ENCODE measurements around the gene BLOC1S3. TPM values are rescaled to one million over a fixed set of nuclear protein-coding genes. Genes with fewer than 3 reads are reported as not detected.
A peak's percentile ranks its signal among the peaks of the same experiment; 100 is the strongest.

Gene BLOC1S3
- total RNA-seq, 2 donors from 2014 or later = 5.0 to 5.6 TPM

- TF ChIP-seq CTCF (IDR thresholded peaks at IDR 0.05) = no peak
- DNase-seq (ENCODE audit: low spot score) = no peak
- H3K36me3 ChIP-seq = peaks cover 16% of the 10 kb centered on the region
Measured at GRCh38 chr19:45149129-45149528, 29.5 kb upstream of the BLOC1S3 start.

GRCh38 chr19:45150180-45150579, 28.4 kb upstream of the BLOC1S3 start:
- Histone ChIP-seq H3K36me3 (peaks cover 9% of the 10 kb centered on the region), H3K4me3 (no peak overlapping the region), H3K27ac (no peak overlapping the region), H3K4me1 (peaks cover 0 to 32% of the 10 kb centered on the region in 2 donors), H3K9me3 (no peaks in the 10 kb centered on the region), H3K27me3 (peaks cover 0 to 11% of the 10 kb centered on the region in 2 donors)
- no peak for DNase-seq (ENCODE audit: low spot score)
- TF ChIP-seq CTCF (IDR thresholded peaks at IDR 0.05) = no peak

More at GRCh38 chr19:45149129-45149528, 29.5 kb upstream of the BLOC1S3 start:
- peaks cover 0 to 11% of the 10 kb centered on the region in 2 donors for H3K27me3 ChIP-seq
- H3K27ac ChIP-seq = no peak overlapping the region
- H3K9me3 ChIP-seq = no peaks in the 10 kb centered on the region
- no peak overlapping the region for H3K4me3 ChIP-seq
- peaks cover 0 to 25% of the 10 kb centered on the region in 2 donors for H3K4me1 ChIP-seq

GRCh38 chr19:45150751-45151281, 27.8 kb upstream of the BLOC1S3 start:
- no peak for TF ChIP-seq CTCF (IDR thresholded peaks at IDR 0.05)
- Histone ChIP-seq H3K27ac (no peak overlapping the region), H3K4me3 (no peak overlapping the region), H3K4me1 (peaks cover 0 to 32% of the 10 kb centered on the region in 2 donors), H3K9me3 (no peaks in the 10 kb centered on the region), H3K36me3 (peaks cover 8% of the 10 kb centered on the region), H3K27me3 (peaks cover 0 to 11% of the 10 kb centered on the region in 2 donors)
- no peak for DNase-seq (ENCODE audit: low spot score)

- H3K4me1 ChIP-seq = peaks cover 0 to 32% of the 10 kb centered on the region in 2 donors
- no peak overlapping the region for H3K4me3 ChIP-seq
- H3K36me3 ChIP-seq = peaks cover 3% of the 10 kb centered on the region
- DNase-seq (ENCODE audit: low spot score) = no peak
- peaks cover 0 to 11% of the 10 kb centered on the region in 2 donors for H3K27me3 ChIP-seq
- H3K27ac ChIP-seq = no peak overlapping the region
- no peaks in the 10 kb centered on the region for H3K9me3 ChIP-seq
- no peak for TF ChIP-seq CTCF (IDR thresholded peaks at IDR 0.05)
Measured at GRCh38 chr19:45151320-45151719, 27.3 kb upstream of the BLOC1S3 start.

- peaks cover 0 to 11% of the 10 kb centered on the region in 2 donors for H3K27me3 ChIP-seq
- no peaks in the 10 kb centered on the region for H3K9me3 ChIP-seq
- peaks cover 0 to 32% of the 10 kb centered on the region in 2 donors for H3K4me1 ChIP-seq
- TF ChIP-seq CTCF (IDR thresholded peaks at IDR 0.05) = no peak
- H3K4me3 ChIP-seq = peak overlapping the region in 1 of 2 donors; percentile 41
- no peak for DNase-seq (ENCODE audit: low spot score)
- no peaks in the 10 kb centered on the region for H3K36me3 ChIP-seq
- H3K27ac ChIP-seq = no peak overlapping the region
Measured at GRCh38 chr19:45151821-45152503, 26.6 kb upstream of the BLOC1S3 start.
